GM19193 (cell line): ENCODE measurements around the gene ACTL8.

Experiments
- POLR2A ChIP-seq: IDR thresholded peaks from 4 replicates; pipeline ENCODE4 v1.6.1; 2011; ENCODE audit not compliant: insufficient read depth, insufficient read length; ENCODE audit errors: extremely low read depth

ACTL8 gene

DNA sequence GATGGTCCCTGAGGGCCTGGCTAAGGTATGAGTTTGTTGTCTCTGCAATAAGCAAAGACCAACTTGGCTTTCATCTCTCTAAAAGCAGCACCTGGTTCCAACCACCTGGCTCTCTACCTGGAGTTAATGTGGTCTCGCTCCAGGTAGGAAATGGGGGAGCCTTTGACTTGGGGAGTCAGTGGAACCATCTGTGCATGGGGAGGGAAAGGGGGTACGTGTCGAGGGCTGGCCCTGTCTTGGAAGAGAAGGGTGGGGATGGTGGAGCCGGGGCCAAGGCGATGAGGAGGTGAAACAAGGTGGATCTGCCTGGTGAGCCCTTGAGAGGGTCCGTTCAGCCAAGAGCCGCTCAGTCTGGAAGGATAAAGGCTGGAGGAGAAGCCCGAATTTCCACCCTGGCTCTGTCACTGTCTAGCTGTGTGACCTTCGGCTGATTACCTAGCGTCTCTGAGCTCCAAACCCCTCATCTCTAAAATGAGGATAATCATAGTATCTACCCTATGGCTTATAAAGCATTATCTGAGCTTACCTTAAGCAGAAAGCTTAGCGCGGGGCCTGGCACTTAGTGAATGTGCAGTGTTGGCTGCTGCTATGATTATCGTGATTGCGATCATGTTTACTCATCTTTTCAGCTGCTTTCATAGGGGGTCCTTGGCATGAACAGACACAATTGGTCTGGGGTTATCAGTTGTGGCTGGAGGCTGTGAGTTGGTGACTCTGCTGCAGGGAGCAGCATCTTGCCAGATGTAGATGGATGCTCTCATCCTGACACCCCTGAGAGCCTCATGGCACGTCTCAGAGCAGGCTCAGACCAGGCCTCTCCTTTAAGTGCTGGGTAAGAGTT lies 78.7 kb downstream of the ACTL8 start:
- no peak for TF ChIP-seq POLR2A

DNA sequence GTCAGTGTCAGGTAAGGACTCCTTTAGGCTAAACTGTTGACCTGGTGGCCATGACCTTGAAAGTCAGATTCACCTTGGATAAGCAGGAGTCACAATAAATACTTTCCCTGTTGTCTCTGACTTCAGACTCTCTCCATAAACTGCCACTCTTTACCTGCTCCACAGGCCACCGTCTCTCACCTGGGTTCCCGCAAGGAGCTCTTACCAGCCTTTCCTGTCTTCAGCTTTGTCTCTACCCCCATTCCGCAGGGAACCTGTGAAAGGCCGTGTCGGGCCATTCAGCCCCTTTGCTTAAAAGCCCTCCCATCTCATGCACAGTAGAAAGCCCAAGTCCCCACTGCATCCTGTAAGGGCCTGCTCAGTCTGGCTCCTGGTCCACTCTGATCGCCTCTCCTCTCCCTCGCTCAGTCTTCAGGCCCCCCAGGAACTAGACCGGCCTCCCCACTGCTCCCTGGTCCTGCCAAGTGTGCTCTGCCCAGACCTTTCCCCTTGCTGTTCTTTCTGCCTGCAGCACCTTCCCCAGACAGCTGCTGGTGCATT lies 79.5 kb downstream of the ACTL8 start:
- TF ChIP-seq POLR2A: no peak

DNA sequence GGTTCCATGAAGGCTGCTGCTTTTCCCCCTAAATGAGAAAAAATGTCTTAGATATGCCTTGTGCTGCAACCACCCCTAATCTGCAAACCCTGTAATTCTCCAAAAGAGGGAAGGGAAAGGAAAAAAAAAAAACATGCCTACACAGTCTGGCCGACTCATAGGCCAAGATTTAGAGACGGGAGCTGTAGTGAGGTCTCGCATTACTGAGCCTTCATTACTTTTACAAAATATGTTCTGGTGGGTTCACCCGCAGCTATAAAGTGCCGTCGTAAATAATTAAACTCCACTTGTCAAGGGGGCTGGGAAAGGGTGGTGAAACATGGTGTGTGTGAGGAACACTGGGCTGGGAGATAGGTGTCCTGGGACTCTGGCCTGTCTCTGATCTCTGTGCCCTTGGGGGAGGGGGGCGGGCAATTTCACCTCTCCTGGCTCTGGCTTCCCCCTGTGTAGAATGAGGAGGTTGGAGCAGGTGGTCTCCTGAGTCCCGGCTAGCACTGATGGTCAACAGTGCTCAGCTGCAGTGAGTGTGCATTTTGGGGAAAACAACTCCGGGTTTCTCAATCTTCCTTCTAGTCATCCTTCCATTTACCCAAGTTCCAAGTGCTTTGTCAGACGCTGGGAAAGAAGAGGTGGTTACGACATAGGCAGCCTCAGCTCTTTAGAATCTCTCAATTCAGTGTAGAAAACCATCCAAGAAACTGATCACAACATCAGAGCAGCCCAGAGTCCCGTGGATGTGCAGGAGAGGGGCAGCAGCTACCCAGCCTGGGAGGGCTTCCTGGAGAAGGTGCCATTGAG lies 82.3 kb downstream of the ACTL8 start:
- no peak for TF ChIP-seq POLR2A

DNA sequence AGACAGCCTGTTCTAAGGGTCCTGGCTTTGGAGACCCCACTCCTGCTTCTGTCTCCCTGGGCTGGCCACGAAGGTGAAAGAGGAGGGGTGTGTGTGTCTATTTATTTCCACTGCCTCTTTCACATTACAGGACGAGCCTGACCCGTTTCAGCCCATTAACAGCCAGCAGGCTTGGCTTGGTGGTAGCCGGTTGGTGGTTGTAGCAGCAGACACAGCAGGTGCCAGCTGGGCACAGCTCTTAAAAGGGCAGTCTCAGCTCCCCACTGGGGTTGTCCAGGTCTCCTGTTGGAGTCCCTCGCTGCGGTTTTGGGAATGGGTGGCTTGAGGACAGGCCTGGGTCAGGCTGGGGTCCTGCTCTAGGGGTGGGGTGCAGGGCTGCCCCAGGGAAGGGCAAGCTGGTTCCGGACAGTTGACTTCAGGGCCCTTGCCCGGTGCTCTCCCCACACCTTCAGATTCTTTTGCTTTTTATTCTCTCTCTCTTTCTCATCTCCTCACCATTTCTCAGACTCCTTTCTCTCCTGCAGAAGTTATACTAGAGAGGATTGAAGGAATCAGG lies 84.6 kb downstream of the ACTL8 start:
- no peak for TF ChIP-seq POLR2A

DNA sequence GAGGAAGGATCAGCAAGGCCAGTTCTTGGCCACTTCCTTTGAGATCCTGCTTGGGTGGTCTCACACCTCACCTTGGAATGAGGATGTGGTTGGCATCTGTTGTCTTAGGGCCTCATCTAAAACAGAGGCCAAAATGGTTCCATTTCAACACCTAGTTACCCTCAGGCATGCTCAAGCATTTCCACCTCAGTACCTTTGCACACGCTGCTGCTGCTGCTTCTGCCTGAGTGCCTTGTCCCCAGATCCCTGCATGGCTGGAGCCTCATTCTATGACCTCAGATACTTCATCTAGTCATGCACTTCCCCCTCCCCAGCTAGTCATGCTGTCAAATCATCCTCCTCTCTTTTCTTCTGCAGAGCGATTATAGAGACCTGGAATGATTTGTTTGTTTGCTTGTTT lies 86.8 kb downstream of the ACTL8 start:
- TF ChIP-seq POLR2A: no peak

DNA sequence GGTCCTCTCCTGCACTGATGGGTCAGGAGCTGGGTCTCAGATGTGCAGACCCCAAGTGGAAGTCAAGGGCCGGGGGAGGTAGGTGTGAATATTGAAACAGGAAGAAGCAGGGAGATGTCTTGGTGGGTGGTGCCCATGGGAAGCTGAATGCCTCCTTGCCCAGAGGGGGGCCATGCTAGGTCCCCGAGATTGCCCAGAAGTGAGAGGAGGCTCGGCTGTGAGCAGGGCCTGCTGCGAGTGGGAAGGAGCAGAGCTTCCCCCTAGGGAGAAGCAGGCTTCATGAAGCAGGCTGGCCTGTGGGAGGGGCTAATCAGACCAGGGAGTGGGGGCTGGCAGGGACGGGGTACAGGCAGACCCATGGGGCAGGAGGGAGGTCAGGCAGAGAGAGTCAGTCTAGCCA lies 87.6 kb downstream of the ACTL8 start:
- no peak for TF ChIP-seq POLR2A

DNA sequence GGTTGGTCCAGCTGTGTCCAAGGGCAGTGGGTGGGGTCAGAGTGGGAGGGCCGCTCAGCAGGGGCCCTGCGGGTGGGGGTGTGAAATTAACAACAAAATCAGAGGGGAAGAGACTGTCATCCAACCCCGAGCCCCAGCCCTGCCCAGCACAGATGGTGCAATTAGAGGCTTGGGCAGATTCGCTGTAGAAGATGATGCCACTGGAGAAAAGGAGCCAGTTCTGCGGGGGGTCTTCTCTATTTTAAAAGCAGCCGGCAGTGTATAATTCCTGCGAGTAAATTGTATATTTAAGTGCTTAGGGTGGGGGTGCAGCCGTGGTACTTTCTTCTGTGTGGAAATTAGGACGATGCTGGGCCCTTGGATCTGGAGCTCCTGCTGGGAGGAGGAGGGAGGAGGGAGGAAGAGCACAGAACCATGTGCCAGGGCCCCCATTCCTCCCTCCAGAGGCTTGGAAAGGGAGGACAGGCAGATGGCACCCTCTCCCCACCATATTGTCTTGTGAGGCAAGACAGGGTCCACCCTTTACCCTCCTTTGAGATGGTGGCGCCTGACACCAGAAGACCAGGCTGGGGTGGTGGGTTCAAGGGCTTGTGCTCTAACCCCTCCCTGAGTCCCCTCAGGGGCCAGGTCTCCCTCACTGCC lies 89.2 kb downstream of the ACTL8 start:
- TF ChIP-seq POLR2A: no peak

DNA sequence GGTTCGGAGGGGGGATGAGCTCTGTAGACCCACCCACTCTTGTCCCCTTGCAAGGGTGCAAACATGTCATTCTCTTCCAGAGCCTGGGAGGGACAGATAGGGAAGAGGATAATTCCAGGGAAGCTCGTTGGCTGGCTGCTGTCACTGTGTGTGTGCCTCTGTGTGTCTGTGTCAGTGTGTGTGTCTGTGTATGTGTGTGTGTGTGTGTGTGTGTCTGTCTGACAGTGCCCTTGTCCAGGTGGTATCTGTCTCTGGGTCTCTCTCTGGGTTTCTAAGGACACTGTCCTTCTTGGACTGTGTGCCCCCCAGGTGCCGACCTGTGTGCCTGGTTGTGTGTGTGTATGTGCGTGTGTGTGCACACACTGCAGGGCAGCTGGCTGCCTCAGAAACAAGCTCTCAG lies 90.5 kb downstream of the ACTL8 start:
- no peak for TF ChIP-seq POLR2A

DNA sequence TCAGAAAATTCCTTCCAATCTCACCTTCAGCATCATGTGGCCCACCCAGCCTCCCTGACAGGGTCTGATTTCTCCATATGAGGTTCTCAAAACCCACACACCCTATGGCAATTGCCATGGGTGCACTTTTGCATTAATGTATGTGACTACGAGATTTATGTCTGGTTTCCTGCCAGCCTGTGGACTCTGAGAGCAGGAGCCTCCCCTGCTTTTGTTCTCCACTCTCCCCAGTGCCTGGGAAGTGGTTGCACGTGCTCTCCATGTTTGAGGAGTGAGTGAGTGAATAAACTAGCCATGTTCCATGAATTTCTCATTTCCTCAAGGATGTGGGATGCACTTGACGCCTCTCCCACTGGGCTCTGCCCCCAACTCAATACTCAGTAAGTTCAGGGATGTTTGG lies 91.2 kb downstream of the ACTL8 start:
- no peak for TF ChIP-seq POLR2A

DNA sequence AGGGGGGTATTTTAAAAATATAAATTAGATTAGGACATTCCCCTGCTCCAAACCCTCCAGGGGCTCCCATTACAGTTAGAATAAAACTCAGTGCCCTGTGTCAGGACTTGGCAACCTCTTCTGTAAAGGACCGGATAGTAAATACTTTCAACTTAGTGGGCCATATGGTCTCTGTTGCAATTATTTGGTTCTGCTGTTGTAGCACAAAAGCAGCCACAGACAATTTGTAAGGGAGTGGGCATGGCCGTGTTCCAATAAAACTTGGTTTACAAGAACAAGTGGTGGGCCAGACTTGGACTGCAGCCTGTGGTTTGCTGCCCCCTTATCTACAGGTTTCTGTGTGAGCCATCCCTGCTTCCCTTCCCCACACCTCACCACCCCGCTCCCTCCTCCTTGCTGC lies 92.0 kb downstream of the ACTL8 start:
- no peak for TF ChIP-seq POLR2A

DNA sequence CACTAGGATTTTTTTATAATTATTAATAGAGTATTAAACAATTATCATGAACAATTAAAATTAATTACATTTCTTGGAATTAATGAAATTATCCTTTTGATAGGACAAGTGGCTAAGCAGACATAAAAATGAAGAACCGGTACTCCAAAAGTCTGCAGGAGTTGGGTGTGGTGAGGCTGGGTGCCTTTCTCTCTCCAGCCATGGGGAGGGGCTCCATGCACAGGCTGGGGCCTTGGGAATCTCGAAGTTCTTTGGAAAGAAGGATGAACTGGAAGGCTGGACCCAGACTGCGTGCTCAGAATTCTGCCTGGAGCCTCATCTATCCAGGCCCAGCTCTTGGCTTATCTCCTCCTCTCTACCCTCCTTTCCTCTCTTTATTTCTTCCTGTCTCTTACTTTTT lies 94.1 kb downstream of the ACTL8 start:
- no peak for TF ChIP-seq POLR2A

DNA sequence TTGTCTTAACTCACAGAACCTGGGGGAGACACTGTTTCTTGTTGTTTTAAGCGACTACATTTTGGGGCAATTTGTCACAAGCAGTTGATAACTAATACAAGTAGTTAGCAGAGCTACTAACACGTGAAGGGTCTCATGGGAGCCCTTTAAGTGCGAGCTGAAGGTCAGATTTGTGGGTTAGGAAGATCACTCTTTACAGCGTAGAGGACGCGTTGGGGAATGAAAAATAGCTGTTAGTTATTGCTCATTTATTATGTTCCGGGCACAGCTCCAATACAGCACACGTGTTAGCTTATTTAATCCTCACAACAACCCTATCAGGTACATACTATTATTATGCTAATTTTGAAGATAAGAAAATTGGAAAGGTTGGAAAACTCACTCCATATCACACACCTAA lies 95.9 kb downstream of the ACTL8 start:
- TF ChIP-seq POLR2A: no peak

DNA sequence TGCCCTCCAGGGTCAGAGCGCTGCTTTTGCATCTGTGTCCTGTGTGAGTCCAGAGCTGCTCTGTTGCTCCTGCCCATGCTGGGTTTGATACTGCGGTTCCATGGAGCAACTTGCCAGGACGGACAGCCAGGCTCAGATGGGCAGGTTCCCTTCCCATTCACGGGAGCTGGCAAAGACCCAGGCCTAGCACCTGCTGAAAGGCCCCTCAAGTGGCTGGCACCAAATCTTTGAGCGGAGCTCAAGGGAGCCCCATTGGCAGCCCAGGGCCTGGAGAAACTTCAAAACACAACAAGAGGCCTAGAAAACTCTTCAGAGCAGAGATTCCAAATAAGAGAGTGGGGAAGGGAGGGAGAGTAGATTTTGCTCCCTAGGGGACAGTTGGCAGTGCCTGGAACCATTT lies 97.2 kb downstream of the ACTL8 start:
- TF ChIP-seq POLR2A: no peak

DNA sequence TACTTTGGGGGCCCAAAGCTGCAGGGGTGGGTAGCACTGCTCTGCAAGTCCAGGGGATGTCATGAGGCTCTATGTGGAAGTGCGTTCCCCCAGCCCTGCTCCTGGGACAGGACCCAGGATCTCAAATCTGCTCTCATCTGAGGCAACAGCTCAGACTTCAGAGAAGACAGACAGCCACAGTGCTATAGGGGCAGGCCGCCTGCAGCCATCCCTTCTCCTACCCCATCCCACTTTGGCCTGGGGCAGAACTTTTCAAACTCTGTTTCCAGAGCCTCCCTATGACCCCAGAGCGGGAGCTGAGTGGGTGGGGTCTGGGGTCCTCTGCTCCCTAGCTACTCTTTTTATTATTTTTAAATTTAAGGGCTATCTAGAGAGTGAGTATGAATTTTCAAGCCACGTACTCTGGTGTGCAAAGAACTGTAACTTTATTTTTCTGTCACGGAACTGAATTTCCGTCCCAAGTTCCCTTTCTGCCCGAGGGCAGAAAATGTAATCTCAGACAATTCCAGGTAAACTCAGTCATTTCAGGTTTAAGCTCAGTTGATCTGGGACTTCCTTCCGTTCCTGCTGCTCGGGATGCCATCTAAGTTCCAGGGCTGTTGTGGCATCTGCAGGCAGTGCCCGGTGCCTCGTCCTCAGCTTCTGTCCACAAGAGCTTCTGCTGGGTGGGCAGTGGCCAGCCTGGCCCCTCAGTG lies 98.3 kb downstream of the ACTL8 start:
- no peak for TF ChIP-seq POLR2A
